HG03139 (cell line): ENCODE results near the gene FAF2.
A peak's percentile ranks its signal among the peaks of the same experiment; 100 is the strongest.

Experiments used
- ATAC-seq: cut with Tn5 transposase; IDR thresholded peaks from one replicate; pipeline ENCODE4 v1.9.1; 2021; ENCODE audit not compliant: unreplicated experiment

Gene FAF2

DNA sequence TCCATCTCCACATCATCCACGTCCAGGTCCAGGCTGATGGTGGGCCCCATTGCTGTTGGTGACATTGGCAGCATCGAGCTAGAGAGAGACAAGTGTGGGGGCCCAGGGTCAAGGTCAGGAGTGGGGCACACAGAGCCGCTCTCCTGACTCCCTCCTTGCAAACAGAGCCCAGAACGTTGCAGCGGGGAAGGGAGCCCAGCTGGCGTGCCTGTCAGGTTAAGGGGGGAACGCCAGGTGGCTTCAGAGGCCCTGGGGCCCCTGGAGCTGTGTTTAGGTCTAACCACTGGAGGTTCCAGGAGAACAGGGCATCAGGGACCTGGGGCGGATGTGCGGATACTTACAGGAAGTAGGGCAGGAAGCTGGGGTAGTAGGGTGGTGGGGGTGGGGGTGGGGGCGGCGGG is 81.6 kb downstream of the FAF2 start:
- ATAC-seq: no peak

- ATAC-seq: no peak
Observed at GRCh38 chr5:176530393-176530982, 82.3 kb downstream of the FAF2 start.

DNA sequence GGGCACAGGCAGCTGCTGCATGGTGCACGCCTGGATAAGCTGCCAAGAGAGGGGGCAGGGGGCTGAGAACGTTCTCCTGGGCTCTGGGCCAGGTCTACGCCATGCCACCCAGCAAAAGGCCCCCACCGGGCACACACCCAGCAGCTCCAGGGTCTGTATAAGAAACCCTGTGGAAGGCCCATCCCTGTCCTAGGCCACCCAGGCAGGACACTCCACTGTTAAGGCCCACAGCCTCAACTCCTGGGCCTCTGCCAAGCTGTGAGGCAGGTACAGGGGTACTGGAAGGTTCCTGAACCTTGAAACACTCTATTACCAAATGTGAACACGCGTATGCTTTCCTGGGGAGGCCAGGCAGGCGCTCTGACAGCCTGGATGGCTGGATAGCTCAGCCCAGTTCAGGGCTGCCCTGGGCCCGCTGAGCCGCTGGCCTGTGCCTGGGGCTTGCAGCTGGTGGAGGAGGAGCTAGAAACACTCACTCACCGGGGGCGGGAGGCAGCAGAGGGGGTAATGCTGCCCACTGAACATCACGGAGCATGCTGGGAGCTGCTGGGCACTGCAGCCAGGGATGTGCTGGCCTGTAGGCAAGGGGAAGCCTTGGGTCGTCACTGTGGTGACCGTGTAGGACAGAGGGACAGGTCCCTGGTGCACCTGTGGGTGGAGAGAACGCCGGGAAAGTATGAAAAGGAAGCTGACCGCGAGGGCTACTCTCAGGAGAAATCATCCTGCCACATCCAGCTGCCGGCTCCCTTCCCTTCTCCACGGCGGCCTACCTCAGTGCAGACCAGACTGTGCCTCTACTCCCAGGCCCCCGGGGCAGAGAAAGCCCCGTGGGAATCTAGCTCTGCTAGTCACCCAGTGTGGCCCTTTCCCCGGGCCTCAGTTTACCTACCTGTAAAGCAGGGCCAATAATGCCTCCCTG is 83.1 kb downstream of the FAF2 start:
- ATAC-seq: no peak

GRCh38 chr5:176531902-176532493 is 83.8 kb downstream of the FAF2 start:
- ATAC-seq: no peak

DNA sequence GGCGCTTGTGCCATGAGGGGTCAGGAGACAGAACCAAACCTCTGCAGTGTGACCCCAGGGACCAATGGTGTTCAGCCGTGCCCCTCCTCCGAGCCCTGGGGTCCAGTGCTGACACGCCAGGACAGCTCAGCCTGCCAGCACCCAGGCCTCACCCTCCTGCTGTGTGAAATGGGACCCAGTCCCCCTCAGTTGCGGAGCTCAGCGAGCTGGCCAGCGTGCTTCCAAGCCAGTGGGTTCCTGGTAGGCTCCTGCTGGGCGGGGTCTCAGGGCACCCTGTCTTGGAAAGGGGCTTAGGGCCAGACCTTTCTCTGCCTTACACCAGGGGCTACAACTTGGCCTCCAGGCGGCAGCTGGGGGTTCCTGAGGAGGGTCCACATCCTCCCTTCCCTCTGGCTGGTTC is 84.6 kb downstream of the FAF2 start:
- no peak for ATAC-seq

GRCh38 chr5:176533390-176533789 is 85.2 kb downstream of the FAF2 start:
- no peak for ATAC-seq

- no peak for ATAC-seq
Observed at GRCh38 chr5:176533894-176534611, 85.9 kb downstream of the FAF2 start.

GRCh38 chr5:176534640-176535039 is 86.5 kb downstream of the FAF2 start:
- ATAC-seq: no peak

DNA sequence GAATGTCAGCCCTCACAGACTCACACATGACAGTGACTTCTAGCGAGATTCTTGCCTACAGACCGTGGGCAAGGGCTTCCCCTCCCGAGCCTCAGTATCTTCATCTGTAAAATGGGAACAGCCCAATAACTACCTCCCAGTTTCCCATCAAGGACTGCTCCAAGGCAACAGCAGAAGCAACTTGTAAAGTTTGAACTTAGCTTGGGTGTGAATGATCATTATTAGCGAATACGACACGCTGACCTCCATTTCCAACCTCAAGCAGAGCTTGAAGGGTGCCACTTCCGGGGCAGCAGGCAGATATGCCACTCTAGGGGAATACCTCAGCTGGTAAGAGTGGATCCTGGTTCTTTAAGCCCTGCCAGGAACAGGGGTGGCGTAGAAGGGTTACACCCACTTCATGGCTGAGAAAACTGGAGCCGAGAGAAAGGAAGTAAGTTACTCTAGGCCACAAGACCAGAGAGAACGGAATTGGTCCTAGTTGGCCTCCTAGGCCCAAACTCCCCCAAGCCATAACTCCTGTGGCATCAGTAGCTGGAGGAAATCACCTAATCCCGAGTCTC is 87.0 kb downstream of the FAF2 start:
- ATAC-seq: no peak

DNA sequence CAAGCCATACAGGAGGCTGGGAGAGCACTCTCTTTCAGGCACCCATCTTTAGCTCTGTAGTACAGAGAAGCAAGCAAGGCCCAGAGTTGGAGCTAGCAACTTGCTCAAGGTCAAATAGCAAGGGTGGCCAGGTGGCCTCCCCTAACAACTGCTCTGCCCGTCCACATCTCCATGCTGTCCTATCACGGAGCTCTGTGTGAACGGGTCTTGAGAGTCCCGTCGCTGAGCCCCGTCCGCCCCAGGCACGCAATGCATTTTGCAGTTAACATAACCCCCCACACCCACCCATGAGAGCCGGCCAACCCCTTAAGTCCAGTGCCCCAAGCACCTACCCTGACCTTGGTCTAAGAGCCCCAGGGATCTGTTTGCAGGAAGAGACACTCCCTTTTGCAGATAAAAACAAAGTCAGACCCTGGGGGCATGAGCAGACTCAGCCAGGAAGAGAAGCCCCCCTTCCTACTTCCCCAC is 87.5 kb downstream of the FAF2 start:
- no peak for ATAC-seq

DNA sequence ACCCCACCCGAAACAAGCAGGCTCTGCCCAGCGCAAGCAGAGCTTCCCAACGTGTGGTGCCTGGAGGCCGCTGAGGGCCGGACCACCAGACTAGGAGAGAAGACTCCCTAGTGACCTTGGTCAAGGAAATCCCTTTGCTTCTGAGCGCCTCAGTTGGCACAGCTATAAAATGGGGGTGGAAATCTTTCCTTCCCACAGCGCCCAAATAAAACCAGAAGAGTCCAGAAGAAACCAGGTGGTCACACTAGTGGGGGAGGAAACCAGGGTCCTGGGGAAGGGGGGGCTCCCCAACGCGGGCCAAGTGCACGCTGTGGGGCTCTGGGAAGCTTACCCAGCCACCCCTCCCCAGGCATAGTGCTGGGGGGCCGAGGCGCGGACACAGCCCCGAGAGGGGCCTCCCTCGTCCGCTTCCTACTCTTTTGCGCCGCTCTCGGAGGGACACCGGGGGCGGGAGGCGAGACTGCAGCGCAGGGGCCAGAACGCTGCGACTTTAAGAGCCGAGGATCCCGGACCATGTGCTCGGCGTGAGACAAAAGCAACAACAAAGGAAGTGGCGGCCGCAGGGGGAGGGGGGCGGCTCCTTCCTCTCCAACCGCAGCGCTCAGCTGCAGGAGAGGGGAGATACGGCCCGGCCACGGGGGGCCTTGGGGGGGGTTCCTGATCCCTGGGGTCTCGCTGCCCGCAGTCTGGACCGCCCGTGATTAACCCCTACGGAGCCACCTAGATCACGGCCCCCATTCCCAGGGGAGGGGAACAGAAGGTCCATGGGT is 88.1 kb downstream of the FAF2 start:
- no peak for ATAC-seq

GRCh38 chr5:176536902-176537553 is 88.8 kb downstream of the FAF2 start, which contains the start of gene RNF44:
Gene RNF44, minus strand, starts transcription at chr5:176537402. Its CDS starts 4,930 bp downstream, at chr5:176532472.
- peak; percentile 45 for ATAC-seq

DNA sequence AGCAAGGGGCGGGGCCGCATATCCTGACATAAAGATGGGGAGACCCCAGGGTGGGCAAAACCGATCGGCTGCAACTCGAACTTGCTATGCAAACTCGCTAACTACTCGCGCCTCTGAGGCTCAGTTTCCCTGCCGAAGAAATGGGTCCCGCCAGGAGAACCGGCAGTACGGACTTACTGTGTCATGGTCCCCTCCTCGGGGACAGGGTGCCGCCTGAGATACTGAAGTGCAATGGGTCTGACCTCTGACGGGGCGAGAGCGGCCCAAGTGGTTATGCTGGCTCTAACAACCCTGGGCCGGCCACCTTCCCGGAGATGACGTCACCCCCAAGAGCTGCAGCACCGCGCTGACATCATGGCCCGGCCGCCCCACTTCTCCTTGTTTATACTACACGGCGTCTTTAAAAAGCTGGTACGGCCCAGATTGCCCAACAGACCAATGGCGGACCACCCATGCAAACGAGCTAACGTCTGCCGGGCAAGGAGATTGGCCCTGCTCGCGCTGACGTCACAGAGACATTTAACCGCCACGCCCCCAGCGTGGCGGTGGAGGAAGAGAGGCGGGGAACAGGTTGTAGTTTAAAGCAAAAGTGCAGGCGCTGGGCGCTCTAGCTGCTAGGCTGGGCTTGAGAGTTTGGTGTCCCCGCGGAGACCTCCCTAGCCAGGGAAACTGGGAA is 89.5 kb downstream of the FAF2 start:
- ATAC-seq: peak; percentile 60

DNA sequence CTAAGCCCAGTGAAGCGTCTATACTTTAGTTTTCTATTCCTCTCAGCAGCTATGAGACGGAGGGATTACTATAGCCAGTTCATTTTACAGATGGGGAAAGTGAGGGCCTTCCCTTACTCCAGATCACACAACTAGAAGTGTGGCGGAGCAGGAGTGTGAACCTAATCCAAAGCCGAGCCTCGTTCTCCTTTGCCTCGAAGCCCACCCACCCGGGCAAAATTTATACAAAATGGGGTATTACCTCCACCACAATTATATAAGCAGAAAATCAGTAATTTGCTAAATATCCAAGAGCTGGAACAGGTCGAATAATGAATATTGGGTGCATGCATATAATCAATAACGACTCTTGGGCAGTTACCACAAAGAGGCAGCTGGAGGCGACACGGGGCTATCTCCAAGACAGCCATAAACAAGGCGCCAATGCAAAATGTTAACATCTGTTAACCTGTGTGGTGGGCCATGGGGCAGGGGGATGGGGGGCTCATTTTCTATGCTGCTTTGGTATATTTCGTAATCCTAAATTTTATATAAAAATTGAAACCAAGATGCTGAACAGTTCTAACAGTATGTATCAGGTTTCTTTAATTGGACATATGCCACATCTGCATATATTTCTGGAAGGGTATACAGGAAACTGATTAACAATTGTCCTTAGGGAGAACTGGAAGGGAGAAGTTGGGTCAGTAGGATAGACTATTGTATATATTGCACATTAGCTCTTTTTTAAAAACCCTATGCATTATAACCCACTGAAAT is 90.2 kb downstream of the FAF2 start:
- ATAC-seq: no peak

DNA sequence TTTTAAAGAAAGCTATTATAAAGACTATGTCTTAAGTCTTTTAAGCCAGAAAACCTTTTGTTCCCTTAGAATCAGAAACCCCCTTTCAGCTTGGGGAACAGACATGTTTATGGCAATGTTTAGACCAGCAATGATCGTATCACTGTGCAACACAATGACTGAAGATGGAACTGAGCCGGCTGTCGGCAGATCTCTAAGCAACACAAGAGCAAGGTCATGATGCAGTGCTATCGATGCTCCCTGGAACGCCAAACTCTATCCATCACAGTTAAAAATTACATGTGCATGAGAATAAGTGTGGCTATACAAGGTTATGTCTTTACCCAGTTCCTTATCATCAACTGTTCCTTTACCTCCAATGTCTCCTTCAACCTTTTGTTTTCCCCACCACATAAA is 90.8 kb downstream of the FAF2 start:
- ATAC-seq: no peak

DNA sequence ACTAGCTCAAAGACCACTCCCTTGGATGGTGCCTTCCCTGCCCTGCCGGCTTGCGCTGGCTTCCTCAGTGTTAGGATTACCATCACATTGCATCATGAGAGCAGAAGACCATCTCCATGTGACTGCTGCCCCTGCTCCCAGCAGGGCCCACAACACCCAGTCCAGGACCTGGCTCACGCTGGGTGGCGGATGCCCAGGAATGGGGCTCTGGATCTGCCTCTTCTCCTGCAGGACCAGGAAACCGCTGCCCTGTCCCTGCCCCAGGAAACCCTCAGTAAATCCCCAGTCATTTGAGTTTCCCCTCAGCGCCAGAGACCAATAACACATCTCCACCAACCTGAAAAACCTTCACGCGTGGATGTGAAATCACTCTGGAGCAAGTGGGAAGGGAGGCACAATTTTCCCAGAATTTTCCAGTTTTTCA is 92.3 kb downstream of the FAF2 start:
- no peak for ATAC-seq

DNA sequence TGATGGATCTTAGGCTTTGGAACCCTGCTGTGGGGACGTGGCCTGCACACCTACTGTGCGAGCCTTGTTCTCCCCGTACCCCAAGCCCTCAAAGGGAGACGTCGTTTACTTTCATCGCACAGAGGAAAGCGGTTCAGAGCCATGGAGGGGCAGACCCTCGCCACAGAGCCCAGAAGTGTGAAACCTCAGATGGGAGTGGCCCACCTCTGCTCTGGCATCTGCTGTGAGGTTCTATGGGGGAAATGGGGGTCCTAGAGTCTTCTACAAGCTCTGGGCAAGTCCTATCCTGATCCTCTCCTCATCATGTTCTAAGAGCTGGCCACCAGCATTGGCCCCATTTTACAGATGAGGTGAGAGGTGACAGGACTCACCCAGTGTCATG is 92.8 kb downstream of the FAF2 start:
- no peak for ATAC-seq

- ATAC-seq: no peak
Observed at GRCh38 chr5:176541338-176542134, 93.4 kb downstream of the FAF2 start.
